Measurements from ENCODE around the gene STARD13. TPM values are rescaled to one million over a fixed set of nuclear protein-coding genes. Genes with fewer than 3 reads are reported as not detected.
A peak's percentile ranks its signal among the peaks of the same experiment; 100 is the strongest.

STARD13 gene
- total RNA-seq, 1 donor: 28.2 TPM

DNA sequence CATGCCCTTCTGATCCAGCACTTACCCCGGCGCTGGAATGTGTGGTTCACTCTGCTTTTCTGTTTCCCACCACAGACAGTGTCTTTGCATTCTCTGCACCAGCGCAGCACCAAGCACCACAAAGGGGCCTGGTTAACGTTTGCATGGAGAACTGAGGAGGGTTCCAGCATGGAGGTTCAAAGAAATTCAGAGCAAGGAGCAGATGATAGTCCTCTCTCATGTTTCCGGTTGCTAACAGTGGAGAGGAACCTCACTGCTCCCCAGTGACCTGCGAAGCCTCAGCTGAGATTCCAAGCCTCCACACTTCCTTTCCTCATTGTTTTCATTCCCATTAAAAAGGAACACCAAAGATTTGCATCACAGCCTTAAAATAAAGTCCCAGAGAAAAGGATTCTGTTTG, 99.7 kb downstream of the STARD13 start:
- H3K36me3 ChIP-seq (ENCODE audit: insufficient read depth, low read length): no peaks in the 10 kb centered on the region
- no peak overlapping the region for H2AFZ ChIP-seq (ENCODE audit: low read length)
- H3K9me3 ChIP-seq (ENCODE audit: low read depth, low read length): no peaks in the 10 kb centered on the region
- peak overlapping the region; percentile 55 for H3K4me3 ChIP-seq (ENCODE audit: insufficient read depth, low read length)
- DNase-seq (ENCODE audit: insufficient read length, low spot score, missing footprints): peak; percentile 52
- H3K79me2 ChIP-seq (ENCODE audit: insufficient read depth, low read length): peaks cover 70% of the 10 kb centered on the region
- H3K27ac ChIP-seq (ENCODE audit: low read depth, low read length): peak overlapping the region; percentile 100
- H3K4me2 ChIP-seq (ENCODE audit: insufficient read depth, low read length): peak overlapping the region; percentile 80
- TF ChIP-seq CTCF (IDR thresholded peaks at IDR 0.05; ENCODE audit: extremely low read depth, low read depth, low read length): no peak
- peaks cover 76% of the 10 kb centered on the region for H3K4me1 ChIP-seq (ENCODE audit: insufficient read depth, low read length)
- no peaks in the 10 kb centered on the region for H4K20me1 ChIP-seq (ENCODE audit: insufficient read depth, low read length)
- H3K27me3 ChIP-seq (ENCODE audit: insufficient read depth, low read length): no peaks in the 10 kb centered on the region

DNA sequence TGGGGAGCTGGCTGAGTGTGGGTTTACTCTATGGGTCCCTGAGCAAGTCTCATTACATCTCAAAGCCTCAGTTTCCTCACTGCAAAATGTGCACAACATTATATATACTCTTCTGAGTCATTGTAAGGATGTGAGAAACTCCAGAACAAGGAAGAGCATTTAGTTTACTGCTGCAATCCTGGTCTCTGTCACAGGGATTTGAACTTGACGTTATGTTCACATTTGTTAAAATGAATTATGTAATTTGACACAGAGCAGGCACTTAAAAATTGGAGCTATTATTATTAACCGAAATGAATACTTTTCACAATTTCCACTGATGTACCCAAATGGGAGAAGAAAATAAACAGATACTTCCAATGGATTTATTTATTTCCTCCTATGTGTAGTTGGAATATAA, 101.0 kb downstream of the STARD13 start:
- DNase-seq (ENCODE audit: insufficient read length, low spot score, missing footprints): no peak
- Histone ChIP-seq H3K4me1 (ENCODE audit: insufficient read depth, low read length) (peaks cover 67% of the 10 kb centered on the region), H3K9me3 (ENCODE audit: low read depth, low read length) (no peaks in the 10 kb centered on the region), H4K20me1 (ENCODE audit: insufficient read depth, low read length) (no peaks in the 10 kb centered on the region), H3K4me2 (ENCODE audit: insufficient read depth, low read length) (peak overlapping the region; percentile 25), H2AFZ (ENCODE audit: low read length) (no peak overlapping the region), H3K36me3 (ENCODE audit: insufficient read depth, low read length) (peaks cover 9% of the 10 kb centered on the region), H3K27ac (ENCODE audit: low read depth, low read length) (peak overlapping the region; percentile 100), H3K4me3 (ENCODE audit: insufficient read depth, low read length) (no peak overlapping the region), H3K79me2 (ENCODE audit: insufficient read depth, low read length) (peaks cover 71% of the 10 kb centered on the region), H3K27me3 (ENCODE audit: insufficient read depth, low read length) (no peaks in the 10 kb centered on the region)
- TF ChIP-seq CTCF (IDR thresholded peaks at IDR 0.05; ENCODE audit: extremely low read depth, low read depth, low read length): no peak

GRCh38 chr13:33184112-33184490, 101.5 kb downstream of the STARD13 start:
- H3K4me1 ChIP-seq (ENCODE audit: insufficient read depth, low read length): peaks cover 63% of the 10 kb centered on the region
- H3K4me2 ChIP-seq (ENCODE audit: insufficient read depth, low read length): peak overlapping the region; percentile 25
- H3K27ac ChIP-seq (ENCODE audit: low read depth, low read length): peak overlapping the region; percentile 100
- no peak overlapping the region for H3K4me3 ChIP-seq (ENCODE audit: insufficient read depth, low read length)
- H4K20me1 ChIP-seq (ENCODE audit: insufficient read depth, low read length): no peaks in the 10 kb centered on the region
- H3K9me3 ChIP-seq (ENCODE audit: low read depth, low read length): no peaks in the 10 kb centered on the region
- DNase-seq (ENCODE audit: insufficient read length, low spot score, missing footprints): no peak
- peaks cover 73% of the 10 kb centered on the region for H3K79me2 ChIP-seq (ENCODE audit: insufficient read depth, low read length)
- no peak overlapping the region for H2AFZ ChIP-seq (ENCODE audit: low read length)
- TF ChIP-seq CTCF (IDR thresholded peaks at IDR 0.05; ENCODE audit: extremely low read depth, low read depth, low read length): no peak
- peaks cover 13% of the 10 kb centered on the region for H3K36me3 ChIP-seq (ENCODE audit: insufficient read depth, low read length)
- H3K27me3 ChIP-seq (ENCODE audit: insufficient read depth, low read length): no peaks in the 10 kb centered on the region

GRCh38 chr13:33183431-33184111, 102.0 kb downstream of the STARD13 start:
- no peaks in the 10 kb centered on the region for H3K27me3 ChIP-seq (ENCODE audit: insufficient read depth, low read length)
- no peaks in the 10 kb centered on the region for H3K9me3 ChIP-seq (ENCODE audit: low read depth, low read length)
- peaks cover 79% of the 10 kb centered on the region for H3K79me2 ChIP-seq (ENCODE audit: insufficient read depth, low read length)
- H4K20me1 ChIP-seq (ENCODE audit: insufficient read depth, low read length): no peaks in the 10 kb centered on the region
- peaks cover 16% of the 10 kb centered on the region for H3K36me3 ChIP-seq (ENCODE audit: insufficient read depth, low read length)
- no peak overlapping the region for H3K4me3 ChIP-seq (ENCODE audit: insufficient read depth, low read length)
- peaks cover 58% of the 10 kb centered on the region for H3K4me1 ChIP-seq (ENCODE audit: insufficient read depth, low read length)
- peak; percentile 53 for DNase-seq (ENCODE audit: insufficient read length, low spot score, missing footprints)
- H2AFZ ChIP-seq (ENCODE audit: low read length): no peak overlapping the region
- peak overlapping the region; percentile 25 for H3K4me2 ChIP-seq (ENCODE audit: insufficient read depth, low read length)
- H3K27ac ChIP-seq (ENCODE audit: low read depth, low read length): peak overlapping the region; percentile 100
- TF ChIP-seq CTCF (IDR thresholded peaks at IDR 0.05; ENCODE audit: extremely low read depth, low read depth, low read length): no peak
